Hepatocyte (in vitro differentiated cells): ENCODE data around the gene MUC6.
"Not testable (repeated sequence)": the region's sequence is repeated elsewhere in the genome, so short reads cannot be mapped to it uniquely, and the experiment has no call there.

ENCODE experiments used
- CTCF ChIP-seq: fragments of 200-600 bp; sonication (generic); IDR thresholded peaks from 2 replicates; pipeline ENCODE4 v1.5.1; 2016; ENCODE audit warnings: antibody characterized with exemption, mild to moderate bottlenecking; ENCODE audit not compliant: poor library complexity
- EZH2 ChIP-seq: fragments of 200-600 bp; sonication (generic); IDR thresholded peaks from 2 replicates; pipeline ENCODE4 v1.6.1; 2016; ENCODE audit warnings: antibody characterized with exemption, mild to moderate bottlenecking, borderline replicate concordance
- EZH2phosphoT487 ChIP-seq: fragments of 200-600 bp; sonication (generic); IDR thresholded peaks from one replicate; pipeline ENCODE4 v1.6.1; 2018; ENCODE audit warnings: antibody characterized with exemption, mild to moderate bottlenecking, low read depth, moderate library complexity; ENCODE audit not compliant: unreplicated experiment, severe bottlenecking

GRCh38 chr11:975376-975775 is 61.1 kb downstream of the MUC6 start:
- not testable (repeated sequence) for TF ChIP-seq CTCF, EZH2, EZH2phosphoT487
